OCI-LY3 (cell line): ENCODE measurements around the gene CMTM1.

Source experiments
- EZH2phosphoT487 ChIP-seq: fragments of 200-600 bp; shearing (Covaris generic); IDR thresholded peaks from 2 replicates; pipeline ENCODE4 v1.6.1; 2018; ENCODE audit warnings: antibody characterized with exemption, mixed run types, low read depth
- TF ChIP-seq, protein P1 (sequence below): fragments of 200-600, 300-600 bp; sonication (generic); IDR thresholded peaks from 2 replicates; pipeline ENCODE4 v1.5.1; 2014; ENCODE audit warnings: antibody characterized with exemption, low read length, low read depth

DNA sequence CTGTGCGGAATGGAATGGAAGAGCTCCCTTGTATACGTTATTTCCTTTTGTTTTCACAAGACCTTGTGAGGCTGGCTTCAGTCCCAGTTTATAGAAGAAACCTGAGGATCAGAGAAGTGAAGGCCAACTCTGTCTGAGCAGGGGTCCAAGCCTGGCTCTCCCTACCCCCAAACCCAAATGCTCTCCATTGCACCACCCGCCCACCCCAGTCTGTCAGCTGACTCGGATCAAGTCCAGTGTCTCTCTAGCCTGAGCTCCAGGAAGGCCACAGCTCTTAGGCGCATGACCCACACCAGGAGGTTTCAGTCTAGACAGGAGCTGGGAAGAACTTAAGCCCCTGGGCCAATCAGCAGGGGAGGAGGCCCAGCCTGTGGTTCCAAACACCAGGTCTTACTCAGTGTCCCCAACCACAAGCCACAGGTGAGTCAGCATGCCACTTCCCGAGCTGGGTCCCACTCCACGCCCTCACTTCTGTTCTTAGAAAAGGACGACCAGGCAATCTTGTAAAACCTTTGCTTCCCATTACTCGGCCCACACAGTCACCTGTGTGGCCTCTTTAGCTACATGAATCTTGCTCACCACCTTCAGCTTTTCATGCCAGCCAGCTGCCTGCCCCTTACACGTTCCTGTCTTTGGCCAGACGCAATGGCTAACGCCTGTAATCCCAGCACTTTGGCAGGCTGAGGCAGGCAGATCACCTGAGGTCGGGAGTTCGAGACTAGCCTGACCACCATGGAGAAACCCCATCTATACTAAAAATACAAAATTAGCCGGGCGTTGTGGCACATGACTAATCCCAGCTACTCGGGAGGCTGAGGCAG is 44.1 kb upstream of the CMTM1 start:
- TF ChIP-seq, protein P1, sequence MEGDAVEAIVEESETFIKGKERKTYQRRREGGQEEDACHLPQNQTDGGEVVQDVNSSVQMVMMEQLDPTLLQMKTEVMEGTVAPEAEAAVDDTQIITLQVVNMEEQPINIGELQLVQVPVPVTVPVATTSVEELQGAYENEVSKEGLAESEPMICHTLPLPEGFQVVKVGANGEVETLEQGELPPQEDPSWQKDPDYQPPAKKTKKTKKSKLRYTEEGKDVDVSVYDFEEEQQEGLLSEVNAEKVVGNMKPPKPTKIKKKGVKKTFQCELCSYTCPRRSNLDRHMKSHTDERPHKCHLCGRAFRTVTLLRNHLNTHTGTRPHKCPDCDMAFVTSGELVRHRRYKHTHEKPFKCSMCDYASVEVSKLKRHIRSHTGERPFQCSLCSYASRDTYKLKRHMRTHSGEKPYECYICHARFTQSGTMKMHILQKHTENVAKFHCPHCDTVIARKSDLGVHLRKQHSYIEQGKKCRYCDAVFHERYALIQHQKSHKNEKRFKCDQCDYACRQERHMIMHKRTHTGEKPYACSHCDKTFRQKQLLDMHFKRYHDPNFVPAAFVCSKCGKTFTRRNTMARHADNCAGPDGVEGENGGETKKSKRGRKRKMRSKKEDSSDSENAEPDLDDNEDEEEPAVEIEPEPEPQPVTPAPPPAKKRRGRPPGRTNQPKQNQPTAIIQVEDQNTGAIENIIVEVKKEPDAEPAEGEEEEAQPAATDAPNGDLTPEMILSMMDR: no peak
- no peak for TF ChIP-seq EZH2phosphoT487
